Measurements from ENCODE around the gene EFNA3. TPM values are rescaled to one million over a fixed set of nuclear protein-coding genes. Genes with fewer than 3 reads are reported as not detected.

EFNA3 gene
- total RNA-seq, 1 donor from 2014 or later: 14.6 TPM

DNA sequence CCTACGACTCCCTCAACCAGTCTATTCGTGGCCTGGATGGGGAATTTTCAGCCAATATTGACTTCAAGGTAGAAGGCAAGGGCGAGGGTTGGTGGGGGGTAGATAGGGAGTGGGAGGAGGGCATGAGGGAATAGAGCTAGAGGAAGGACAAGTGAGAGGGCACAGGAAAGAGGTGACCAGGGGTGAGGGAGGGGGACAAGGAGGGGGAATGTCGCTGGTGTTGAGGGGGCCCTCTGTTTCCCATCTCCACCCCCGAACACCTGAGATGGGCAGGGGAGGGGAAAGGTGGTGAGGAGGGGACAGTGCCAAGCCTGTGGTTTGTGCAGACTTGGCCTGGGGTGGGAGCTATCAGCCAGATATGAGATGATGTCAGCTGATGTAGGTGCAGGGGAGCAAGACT lies 35.8 kb upstream of the EFNA3 start:
- TF ChIP-seq CTCF (IDR thresholded peaks at IDR 0.05; ENCODE audit: partially characterized antibody, unreplicated experiment): no peak
- H3K27me3 Mint-ChIP-seq (ENCODE audit: unreplicated experiment): peaks cover 5% of the 10 kb centered on the region
- no peak overlapping the region for H3K4me3 Mint-ChIP-seq (ENCODE audit: unreplicated experiment)
- H3K36me3 Mint-ChIP-seq (ENCODE audit: unreplicated experiment): no peaks in the 10 kb centered on the region
- no peak overlapping the region for H3K27ac Mint-ChIP-seq (ENCODE audit: unreplicated experiment)
- H3K4me1 Mint-ChIP-seq (ENCODE audit: low read depth, unreplicated experiment): peaks cover 4% of the 10 kb centered on the region
- no peak for DNase-seq
- peaks cover 6% of the 10 kb centered on the region for H3K9me3 Mint-ChIP-seq (ENCODE audit: unreplicated experiment)

DNA sequence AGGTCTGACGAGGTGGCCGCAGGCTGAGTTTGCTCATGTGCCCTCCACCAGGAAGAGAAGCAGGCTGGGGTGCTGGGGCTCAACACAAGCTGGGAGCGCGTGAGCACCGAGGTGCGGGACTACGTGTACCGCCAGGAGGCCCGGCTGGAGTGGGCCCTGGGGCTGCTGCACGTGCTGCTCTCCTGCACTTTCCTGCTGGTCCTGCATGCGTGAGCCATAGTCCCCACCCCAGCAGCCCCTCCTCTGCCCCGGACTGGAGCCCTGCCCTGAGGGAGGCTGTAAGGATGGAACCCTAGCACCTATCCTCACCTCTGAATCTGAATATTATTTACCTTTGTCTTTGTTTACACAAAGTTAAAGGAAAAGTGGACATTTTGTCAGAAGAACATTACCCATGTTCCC lies 35.3 kb upstream of the EFNA3 start:
- Mint-ChIP-seq H3K27ac (ENCODE audit: unreplicated experiment) (no peak overlapping the region), H3K9me3 (ENCODE audit: unreplicated experiment) (peaks cover 6% of the 10 kb centered on the region), H3K36me3 (ENCODE audit: unreplicated experiment) (no peaks in the 10 kb centered on the region), H3K4me3 (ENCODE audit: unreplicated experiment) (no peak overlapping the region), H3K27me3 (ENCODE audit: unreplicated experiment) (peaks cover 5% of the 10 kb centered on the region), H3K4me1 (ENCODE audit: low read depth, unreplicated experiment) (peaks cover 4% of the 10 kb centered on the region)
- DNase-seq: no peak
- TF ChIP-seq CTCF (IDR thresholded peaks at IDR 0.05; ENCODE audit: partially characterized antibody, unreplicated experiment): no peak

- peaks cover 4% of the 10 kb centered on the region for H3K4me1 Mint-ChIP-seq (ENCODE audit: low read depth, unreplicated experiment)
- no peaks in the 10 kb centered on the region for H3K36me3 Mint-ChIP-seq (ENCODE audit: unreplicated experiment)
- DNase-seq: no peak
- peak overlapping the region; percentile 64 for H3K4me3 Mint-ChIP-seq (ENCODE audit: unreplicated experiment)
- no peak for TF ChIP-seq CTCF (IDR thresholded peaks at IDR 0.05; ENCODE audit: partially characterized antibody, unreplicated experiment)
- H3K27me3 Mint-ChIP-seq (ENCODE audit: unreplicated experiment): peaks cover 8% of the 10 kb centered on the region
- H3K9me3 Mint-ChIP-seq (ENCODE audit: unreplicated experiment): peaks cover 6% of the 10 kb centered on the region
- no peak overlapping the region for H3K27ac Mint-ChIP-seq (ENCODE audit: unreplicated experiment)
These were observed 34.8 kb upstream of the EFNA3 start for GRCh38 chr1:155043793-155044192.

DNA sequence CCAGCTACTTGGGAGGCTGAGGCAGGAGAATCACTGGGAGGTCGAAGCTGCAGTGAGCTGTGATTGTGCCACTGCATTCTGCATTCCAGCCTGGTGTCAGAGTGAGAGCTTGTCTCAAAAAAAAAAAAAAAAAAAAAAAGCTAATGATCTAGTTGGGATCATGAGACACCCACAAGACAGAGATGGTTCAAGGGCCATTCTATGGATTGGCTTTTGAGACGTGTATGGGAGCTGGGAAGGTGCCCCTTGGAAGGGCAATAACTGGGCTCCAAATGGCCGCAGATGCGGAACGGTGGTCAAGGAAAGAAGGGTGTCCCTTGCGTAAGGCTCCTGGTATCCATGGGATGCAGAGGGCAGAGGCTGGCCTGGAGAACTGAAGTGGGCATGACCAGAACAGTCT lies 34.3 kb upstream of the EFNA3 start:
- Mint-ChIP-seq H3K27me3 (ENCODE audit: unreplicated experiment) (peaks cover 9% of the 10 kb centered on the region), H3K4me3 (ENCODE audit: unreplicated experiment) (peak overlapping the region; percentile 52)

More for the DNA sequence above, 34.3 kb upstream of the EFNA3 start:
- DNase-seq: no peak
- peaks cover 5% of the 10 kb centered on the region for H3K4me1 Mint-ChIP-seq (ENCODE audit: low read depth, unreplicated experiment)
- no peak for TF ChIP-seq CTCF (IDR thresholded peaks at IDR 0.05; ENCODE audit: partially characterized antibody, unreplicated experiment)
- peaks cover 6% of the 10 kb centered on the region for H3K9me3 Mint-ChIP-seq (ENCODE audit: unreplicated experiment)
- peak overlapping the region; percentile 90 for H3K27ac Mint-ChIP-seq (ENCODE audit: unreplicated experiment)
- H3K36me3 Mint-ChIP-seq (ENCODE audit: unreplicated experiment): no peaks in the 10 kb centered on the region
